Astrocyte (in vitro differentiated cells and primary cell): ENCODE data around the gene SLC18B1. TPM values are rescaled to one million over a fixed set of nuclear protein-coding genes. Genes with fewer than 3 reads are reported as not detected.

ENCODE experiments used
- DNase-seq: peaks from one replicate; pipeline ENCODE4 v3.0.0-alpha.2; 2010; ENCODE audit warnings: low read depth
- FAIRE-seq: peaks from 2 replicates; lab custom pipeline; 2011; peaks lifted over from hg19 to GRCh38; lab: Jason Lieb, UNC
- H2AFZ ChIP-seq: 2 replicates; pipeline ENCODE4 v1.6.0; 2012; ENCODE audit warnings: low read depth, low read length, inconsistent platforms
- H3K27ac ChIP-seq: 2 replicates; pipeline ENCODE4 v1.5.1; 2011; ENCODE audit warnings: low read depth, low read length, inconsistent platforms
- H3K27me3 ChIP-seq: 2 replicates; pipeline ENCODE4 v1.6.0; 2011; ENCODE audit warnings: low read length, inconsistent platforms; ENCODE audit not compliant: insufficient read depth
- H3K36me3 ChIP-seq: 2 replicates; pipeline ENCODE4 v1.5.1; 2011; ENCODE audit warnings: low read length, inconsistent platforms; ENCODE audit not compliant: insufficient read depth
- H3K4me1 ChIP-seq: 2 replicates; pipeline ENCODE4 v1.5.1; 2011; ENCODE audit warnings: low read length, inconsistent platforms; ENCODE audit not compliant: insufficient read depth
- H3K4me2 ChIP-seq: 2 replicates; pipeline ENCODE4 v1.6.0; 2012; ENCODE audit warnings: low read length, inconsistent platforms
- H3K4me3 ChIP-seq: 2 replicates; pipeline ENCODE4 v1.5.1; 2011; ENCODE audit warnings: low read depth, mild to moderate bottlenecking, low read length, inconsistent platforms; ENCODE audit not compliant: insufficient read depth
- H3K79me2 ChIP-seq: 2 replicates; pipeline ENCODE4 v1.6.0; 2012; ENCODE audit warnings: mild to moderate bottlenecking, low read length, inconsistent platforms; ENCODE audit not compliant: insufficient read depth
- H3K9ac ChIP-seq: 2 replicates; pipeline ENCODE4 v1.6.0; 2012; ENCODE audit warnings: mild to moderate bottlenecking, low read length, inconsistent platforms
- H3K9me3 ChIP-seq: 2 replicates; pipeline ENCODE4 v1.5.1; 2012; ENCODE audit warnings: low read depth, mild to moderate bottlenecking, low read length, inconsistent platforms; ENCODE audit not compliant: insufficient read depth
- H4K20me1 ChIP-seq: 2 replicates; pipeline ENCODE4 v1.6.0; 2012; ENCODE audit warnings: low read length, inconsistent platforms; ENCODE audit not compliant: insufficient read depth
- H3K27ac Mint-ChIP-seq: one replicate; pipeline ENCODE4 v1.8.0; 2021; ENCODE audit warnings: mild to moderate bottlenecking, mixed read lengths; ENCODE audit not compliant: unreplicated experiment
- H3K27me3 Mint-ChIP-seq: one replicate; pipeline ENCODE4 v1.8.0; 2021; ENCODE audit warnings: low read depth, mixed read lengths; ENCODE audit not compliant: unreplicated experiment
- H3K36me3 Mint-ChIP-seq: one replicate; pipeline ENCODE4 v1.8.0; 2021; ENCODE audit warnings: low read depth, mixed read lengths; ENCODE audit not compliant: unreplicated experiment
- H3K4me1 Mint-ChIP-seq: one replicate; pipeline ENCODE4 v1.8.0; 2021; ENCODE audit warnings: low read depth, mixed read lengths; ENCODE audit not compliant: unreplicated experiment
- H3K4me3 Mint-ChIP-seq: one replicate; pipeline ENCODE4 v1.8.0; 2021; ENCODE audit warnings: mild to moderate bottlenecking, moderate library complexity, mixed read lengths; ENCODE audit not compliant: unreplicated experiment
- H3K9me3 Mint-ChIP-seq: one replicate; pipeline ENCODE4 v1.8.0; 2021; ENCODE audit warnings: mild to moderate bottlenecking, mixed read lengths; ENCODE audit not compliant: unreplicated experiment
- EZH2 ChIP-seq: IDR thresholded peaks from 2 replicates; pipeline ENCODE4 v1.6.1; 2012; ENCODE audit warnings: mild to moderate bottlenecking, low read length, inconsistent platforms; ENCODE audit not compliant: insufficient read depth
- total RNA-seq: library from RNA; stranded (reverse); gene quantifications from 2 replicates; pipeline ENCODE4 v1.2.1, GENCODE V29; 2021
- TF ChIP-seq, protein P1 (sequence below): IDR thresholded peaks from 2 replicates; pipeline ENCODE4 v1.5.1; 2011; ENCODE audit warnings: low read depth, mild to moderate bottlenecking, inconsistent platforms, low read length, moderate library complexity; ENCODE audit not compliant: insufficient read depth

The SLC18B1 gene
- total RNA-seq, 1 donor from 2014 or later, result 8.2 TPM

DNA sequence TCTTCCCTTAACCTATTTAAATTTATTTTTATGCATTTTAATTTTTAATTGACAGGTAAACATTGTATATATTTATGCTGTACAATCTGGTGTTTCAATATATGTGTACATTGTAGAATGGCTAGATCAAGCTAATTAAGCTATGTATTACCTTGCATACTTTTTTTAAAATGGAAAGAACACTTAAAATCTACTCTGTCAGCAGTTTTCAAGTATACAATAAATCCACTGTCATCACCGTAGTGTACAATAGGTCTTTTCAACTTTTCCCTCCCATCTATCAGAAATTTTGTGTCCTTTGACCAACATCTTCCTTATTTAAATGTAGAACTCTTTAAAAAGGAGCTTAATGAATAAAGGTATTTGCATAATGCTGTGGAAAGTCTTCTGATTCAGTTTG is 43.5 kb upstream of the SLC18B1 start:
- Mint-ChIP-seq H3K27ac (no peak overlapping the region), H3K4me3 (no peak overlapping the region), H3K4me1 (no peaks in the 10 kb centered on the region), H3K27me3 (no peaks in the 10 kb centered on the region), H3K36me3 (no peaks in the 10 kb centered on the region), H3K9me3 (no peaks in the 10 kb centered on the region)
- Histone ChIP-seq H3K36me3 (no peaks in the 10 kb centered on the region), H3K79me2 (no peaks in the 10 kb centered on the region), H2AFZ (no peak overlapping the region), H3K4me3 (no peak overlapping the region), H3K4me2 (no peak overlapping the region), H3K4me1 (no peaks in the 10 kb centered on the region), H3K27me3 (no peaks in the 10 kb centered on the region), H3K9ac (no peak overlapping the region), H4K20me1 (no peaks in the 10 kb centered on the region), H3K9me3 (no peaks in the 10 kb centered on the region), H3K27ac (no peak overlapping the region)
- TF ChIP-seq, protein P1, sequence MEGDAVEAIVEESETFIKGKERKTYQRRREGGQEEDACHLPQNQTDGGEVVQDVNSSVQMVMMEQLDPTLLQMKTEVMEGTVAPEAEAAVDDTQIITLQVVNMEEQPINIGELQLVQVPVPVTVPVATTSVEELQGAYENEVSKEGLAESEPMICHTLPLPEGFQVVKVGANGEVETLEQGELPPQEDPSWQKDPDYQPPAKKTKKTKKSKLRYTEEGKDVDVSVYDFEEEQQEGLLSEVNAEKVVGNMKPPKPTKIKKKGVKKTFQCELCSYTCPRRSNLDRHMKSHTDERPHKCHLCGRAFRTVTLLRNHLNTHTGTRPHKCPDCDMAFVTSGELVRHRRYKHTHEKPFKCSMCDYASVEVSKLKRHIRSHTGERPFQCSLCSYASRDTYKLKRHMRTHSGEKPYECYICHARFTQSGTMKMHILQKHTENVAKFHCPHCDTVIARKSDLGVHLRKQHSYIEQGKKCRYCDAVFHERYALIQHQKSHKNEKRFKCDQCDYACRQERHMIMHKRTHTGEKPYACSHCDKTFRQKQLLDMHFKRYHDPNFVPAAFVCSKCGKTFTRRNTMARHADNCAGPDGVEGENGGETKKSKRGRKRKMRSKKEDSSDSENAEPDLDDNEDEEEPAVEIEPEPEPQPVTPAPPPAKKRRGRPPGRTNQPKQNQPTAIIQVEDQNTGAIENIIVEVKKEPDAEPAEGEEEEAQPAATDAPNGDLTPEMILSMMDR, result no peak
- no peak for TF ChIP-seq EZH2
- FAIRE-seq, result no peak
- DNase-seq, result no peak

DNA sequence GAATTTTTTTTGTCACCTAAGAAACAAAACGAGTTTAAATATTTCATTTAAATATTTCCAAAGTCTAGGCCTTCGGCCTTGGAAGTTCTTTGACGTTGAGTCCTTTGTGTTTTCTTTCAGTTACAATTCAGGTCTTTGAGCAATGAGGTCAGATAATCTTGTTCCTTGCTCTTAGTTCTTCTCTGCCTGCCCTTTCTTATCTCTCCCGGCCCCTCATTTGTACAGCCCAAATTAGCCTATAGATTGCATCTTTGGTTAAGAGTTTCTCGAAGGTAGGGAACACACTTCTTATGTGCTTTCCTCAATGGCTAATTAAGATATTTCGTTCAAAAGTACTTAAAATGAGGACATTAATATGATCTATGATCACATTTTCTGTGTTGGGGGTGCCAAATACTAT is 34.5 kb upstream of the SLC18B1 start:
- Histone ChIP-seq H3K27me3 (no peaks in the 10 kb centered on the region), H3K4me3 (no peak overlapping the region), H3K9me3 (no peaks in the 10 kb centered on the region), H3K9ac (no peak overlapping the region), H4K20me1 (no peaks in the 10 kb centered on the region), H3K27ac (no peak overlapping the region), H2AFZ (no peak overlapping the region), H3K79me2 (no peaks in the 10 kb centered on the region), H3K4me2 (no peak overlapping the region), H3K36me3 (no peaks in the 10 kb centered on the region), H3K4me1 (no peaks in the 10 kb centered on the region)
- Mint-ChIP-seq H3K9me3 (peaks cover 2% of the 10 kb centered on the region), H3K27ac (no peak overlapping the region), H3K4me3 (no peak overlapping the region), H3K4me1 (no peaks in the 10 kb centered on the region), H3K36me3 (peaks cover 3% of the 10 kb centered on the region), H3K27me3 (no peaks in the 10 kb centered on the region)
- DNase-seq (no peak), FAIRE-seq (no peak)
- no peak for TF ChIP-seq EZH2
- TF ChIP-seq, protein P1, result no peak

DNA sequence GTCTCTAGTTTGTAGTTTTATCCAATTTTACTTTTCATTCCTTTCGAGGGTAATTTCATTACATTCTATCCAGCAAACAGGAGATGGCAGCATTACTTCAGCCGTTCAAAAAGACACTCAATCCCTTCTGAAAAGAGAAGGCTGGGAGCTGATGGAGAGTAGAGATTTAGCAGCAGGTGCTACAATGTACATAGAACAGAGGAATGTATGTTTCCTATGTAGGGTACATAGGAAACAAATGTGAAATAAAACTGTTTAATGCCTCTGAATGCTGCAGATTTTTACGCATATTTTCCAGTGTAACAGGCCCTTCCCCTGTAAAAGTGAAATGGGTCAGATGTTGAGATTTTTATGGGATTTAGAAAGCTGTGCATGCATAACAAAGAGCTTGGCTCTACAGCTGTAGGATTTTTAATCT is 31.9 kb upstream of the SLC18B1 start:
- H4K20me1 ChIP-seq, result no peaks in the 10 kb centered on the region
- peak; percentile 13 for FAIRE-seq

More for the DNA sequence above, 31.9 kb upstream of the SLC18B1 start:
- Histone ChIP-seq H3K4me3 (no peak overlapping the region), H2AFZ (no peak overlapping the region), H3K36me3 (no peaks in the 10 kb centered on the region), H3K9ac (no peak overlapping the region), H3K79me2 (no peaks in the 10 kb centered on the region), H3K27me3 (no peaks in the 10 kb centered on the region), H3K9me3 (no peaks in the 10 kb centered on the region), H3K27ac (no peak overlapping the region), H3K4me2 (no peak overlapping the region), H3K4me1 (no peaks in the 10 kb centered on the region)
- H3K9me3 Mint-ChIP-seq, result no peaks in the 10 kb centered on the region
- no peaks in the 10 kb centered on the region for H3K4me1 Mint-ChIP-seq
- no peak for TF ChIP-seq EZH2
- TF ChIP-seq, protein P1, result peak; percentile 47
- no peaks in the 10 kb centered on the region for H3K27me3 Mint-ChIP-seq
- H3K4me3 Mint-ChIP-seq, result no peak overlapping the region
- H3K27ac Mint-ChIP-seq, result no peak overlapping the region
- peak; percentile 2 for DNase-seq
- no peaks in the 10 kb centered on the region for H3K36me3 Mint-ChIP-seq
